Thyroid gland (tissue), 4 donors: ENCODE results near the gene RAPGEF4. TPM values are rescaled to one million over a fixed set of nuclear protein-coding genes. Genes with fewer than 3 reads are reported as not detected.

Experiments used
- DNase-seq, 2 donors: peaks; one replicate each; pipeline ENCODE4 v3.0.0-alpha.2; 2019
- H3K27ac ChIP-seq, 3 donors: fragments of 200-600 bp; sonication (generic); 1 replicate in 2 of 3; 2 replicates in 1 of 3; pipeline ENCODE4 v1.5.1; 2016 to 2019; ENCODE audit warnings: mild to moderate bottlenecking in 1 of 3, moderate library complexity in 1 of 3
- H3K27me3 ChIP-seq: fragments of 200-600 bp; sonication (generic); one replicate; pipeline ENCODE4 v1.5.1; 2019
- H3K36me3 ChIP-seq, 2 donors: fragments of 200-600 bp; sonication (generic); one replicate each; pipeline ENCODE4 v1.5.1; 2016 to 2019
- H3K4me1 ChIP-seq, 2 donors: fragments of 200-600 bp; sonication (generic); one replicate each; pipeline ENCODE4 v1.5.1; 2017 to 2019
- H3K4me3 ChIP-seq, 3 donors: fragments of 200-600 bp; sonication (generic); replicated peaks in 1 of 3; 1 replicate in 2 of 3; 2 replicates in 1 of 3; pipeline ENCODE4 v1.5.1; 2016; ENCODE audit warnings: mild to moderate bottlenecking in 1 of 3
- H3K9me3 ChIP-seq: fragments of 200-600 bp; sonication (generic); one replicate; pipeline ENCODE4 v1.5.1; 2017
- POLR2A ChIP-seq, 2 donors: fragments of 450-650 bp; IDR thresholded peaks; one replicate each; pipeline ENCODE4 v1.6.1; 2017; ENCODE audit warnings: antibody characterized with exemption in 2 of 2, mild to moderate bottlenecking in 2 of 2, moderate library complexity in 1 of 2
- WGBS, 2 donors: methylation state at CpG; one replicate each; pipeline ENCODE4 v1.1.5; 2017; 5-methylcytosine and 5-hydroxymethylcytosine counted together
- intact Hi-C: fragments of 100-400 bp; cut with DNase I; formaldehyde crosslinking; loops from one replicate; pipeline ENCODE4 v1.15.1; 2023
- total RNA-seq, 4 donors: library from RNA; depleted of rRNA; stranded (reverse); fragments of >200 nt; gene quantifications; one replicate each; pipeline ENCODE4 v1.2.3, GENCODE V29; 2016
- TF ChIP-seq, protein P1 (sequence below), 6 experiments: fragments of 200-600 bp in 3 of 6; fragments of 450-650 bp in 3 of 6; sonication (generic) in 3 of 6; IDR thresholded peaks; one replicate each; pipeline ENCODE4 v1.5.1; 2016 to 2019; ENCODE audit warnings: antibody characterized with exemption in 6 of 6, mild to moderate bottlenecking in 2 of 6, inconsistent platforms in 1 of 6, moderate library complexity in 1 of 6

The RAPGEF4 gene
- total RNA-seq, 4 donors from 2014 or later, result 7.9 to 19.6 (median 12.1) TPM

DNA sequence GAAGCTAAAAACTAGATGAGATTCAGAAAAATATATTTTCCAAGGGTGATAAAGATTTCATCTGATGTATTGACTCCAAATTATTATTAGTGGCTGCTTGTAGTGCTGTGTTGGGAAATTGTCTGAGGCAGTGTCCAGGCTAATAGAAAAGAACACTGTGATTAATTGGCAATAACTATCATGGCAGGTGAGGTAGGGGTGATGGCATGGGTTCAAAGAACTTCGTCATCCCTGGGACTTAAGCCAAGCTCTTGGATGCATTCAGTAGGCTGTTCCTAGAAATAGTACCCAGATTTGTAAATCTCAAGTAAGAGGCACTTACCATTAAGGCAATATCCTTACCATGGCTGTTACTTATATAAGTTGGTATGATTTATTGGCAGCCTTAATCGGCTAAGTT lies 13.2 kb upstream of the RAPGEF4 start:
- 62 to 74% methylated on average over 2 of the region's 2 CpGs for WGBS, 2 donors
- intact Hi-C loops, result no loop called here
- H3K4me3 ChIP-seq, result no peak overlapping the region

DNA sequence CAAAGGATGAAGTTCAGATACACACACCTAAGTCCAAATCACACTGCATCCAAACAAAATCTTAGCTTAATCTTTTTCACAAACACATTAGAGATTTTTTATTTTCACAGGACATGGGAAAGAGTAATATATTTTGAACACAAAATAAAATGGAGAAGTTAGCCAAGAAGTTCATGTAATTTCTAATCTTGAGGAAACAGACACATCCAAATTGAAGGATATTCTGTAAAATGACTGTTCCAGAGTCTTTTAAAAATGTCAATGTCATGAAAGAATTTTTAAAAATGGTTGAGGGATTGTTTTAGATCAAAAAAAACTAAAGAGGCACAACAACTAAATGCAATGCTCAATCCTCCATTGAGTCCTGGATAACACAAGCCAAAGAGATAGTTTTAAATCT lies 12.4 kb upstream of the RAPGEF4 start:
- no peaks in the 10 kb centered on the region for H3K4me1 ChIP-seq
- intact Hi-C loops, result no loop called here
- H3K9me3 ChIP-seq, result no peaks in the 10 kb centered on the region
- no peak for TF ChIP-seq POLR2A (IDR thresholded peaks at IDR 0.05)
- TF ChIP-seq, protein P1, sequence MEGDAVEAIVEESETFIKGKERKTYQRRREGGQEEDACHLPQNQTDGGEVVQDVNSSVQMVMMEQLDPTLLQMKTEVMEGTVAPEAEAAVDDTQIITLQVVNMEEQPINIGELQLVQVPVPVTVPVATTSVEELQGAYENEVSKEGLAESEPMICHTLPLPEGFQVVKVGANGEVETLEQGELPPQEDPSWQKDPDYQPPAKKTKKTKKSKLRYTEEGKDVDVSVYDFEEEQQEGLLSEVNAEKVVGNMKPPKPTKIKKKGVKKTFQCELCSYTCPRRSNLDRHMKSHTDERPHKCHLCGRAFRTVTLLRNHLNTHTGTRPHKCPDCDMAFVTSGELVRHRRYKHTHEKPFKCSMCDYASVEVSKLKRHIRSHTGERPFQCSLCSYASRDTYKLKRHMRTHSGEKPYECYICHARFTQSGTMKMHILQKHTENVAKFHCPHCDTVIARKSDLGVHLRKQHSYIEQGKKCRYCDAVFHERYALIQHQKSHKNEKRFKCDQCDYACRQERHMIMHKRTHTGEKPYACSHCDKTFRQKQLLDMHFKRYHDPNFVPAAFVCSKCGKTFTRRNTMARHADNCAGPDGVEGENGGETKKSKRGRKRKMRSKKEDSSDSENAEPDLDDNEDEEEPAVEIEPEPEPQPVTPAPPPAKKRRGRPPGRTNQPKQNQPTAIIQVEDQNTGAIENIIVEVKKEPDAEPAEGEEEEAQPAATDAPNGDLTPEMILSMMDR (IDR thresholded peaks at IDR 0.05), result no peak
- H3K27me3 ChIP-seq, result no peaks in the 10 kb centered on the region
- no peak for DNase-seq
- H3K27ac ChIP-seq, result no peak overlapping the region
- H3K4me3 ChIP-seq, result no peak overlapping the region
- H3K36me3 ChIP-seq, result no peaks in the 10 kb centered on the region

More for the DNA sequence above, 13.2 kb upstream of the RAPGEF4 start:
- Histone ChIP-seq H3K4me1 (no peaks in the 10 kb centered on the region), H3K9me3 (no peaks in the 10 kb centered on the region), H3K27me3 (no peaks in the 10 kb centered on the region), H3K27ac (no peak overlapping the region), H3K36me3 (no peaks in the 10 kb centered on the region)
- TF ChIP-seq, protein P1 (IDR thresholded peaks at IDR 0.05), result no peak
- no peak for TF ChIP-seq POLR2A (IDR thresholded peaks at IDR 0.05)
- no peak for DNase-seq

DNA sequence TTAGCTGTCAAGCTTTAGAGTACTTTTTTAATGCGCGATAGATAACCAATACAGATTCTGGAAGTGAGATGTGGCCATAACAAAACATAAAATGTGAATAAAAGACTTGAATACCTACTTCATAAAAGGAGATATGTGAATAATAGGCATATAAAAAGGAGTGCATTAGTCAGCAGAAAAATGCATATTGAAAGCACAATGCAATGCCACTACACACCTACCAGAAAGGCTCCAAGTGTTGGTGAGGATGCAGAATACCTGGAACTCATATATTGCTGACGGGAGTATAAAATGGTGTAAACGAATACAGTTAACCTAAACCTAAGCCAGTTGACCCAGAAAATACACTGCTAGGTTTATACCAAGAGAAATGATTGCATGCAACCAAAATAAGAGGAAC lies 10.9 kb upstream of the RAPGEF4 start:
- no peak overlapping the region for H3K4me3 ChIP-seq
- intact Hi-C loops, result no loop called here
- H3K36me3 ChIP-seq, result no peaks in the 10 kb centered on the region
- H3K27ac ChIP-seq, result no peak overlapping the region
- no peaks in the 10 kb centered on the region for H3K4me1 ChIP-seq
- H3K27me3 ChIP-seq, result no peaks in the 10 kb centered on the region
- 92 to 96% methylated on average over 4 of the region's 4 CpGs for WGBS, 2 donors
- DNase-seq, result no peak
- no peaks in the 10 kb centered on the region for H3K9me3 ChIP-seq
- TF ChIP-seq POLR2A (IDR thresholded peaks at IDR 0.05), result no peak
- TF ChIP-seq, protein P1 (IDR thresholded peaks at IDR 0.05), result no peak

DNA sequence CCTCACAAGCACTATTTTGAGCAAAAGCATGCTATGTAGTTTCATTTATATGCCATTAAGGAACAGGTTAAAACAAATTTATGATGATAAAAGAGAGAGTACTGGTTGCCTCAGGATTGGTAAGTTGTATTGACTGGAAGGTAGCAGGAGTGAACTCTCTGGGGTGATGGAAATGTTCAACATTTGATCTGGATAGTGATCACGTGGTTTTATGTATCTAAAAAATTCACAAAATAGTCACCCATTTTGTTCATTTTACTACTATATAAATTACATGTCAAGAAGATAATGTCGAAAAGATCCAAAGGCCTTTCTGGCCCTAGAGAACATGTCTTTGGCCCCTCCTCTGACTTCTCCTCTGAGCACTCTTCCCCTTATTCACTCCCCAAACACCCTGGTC lies 10.4 kb upstream of the RAPGEF4 start:
- Histone ChIP-seq H3K4me3 (no peak overlapping the region), H3K36me3 (no peaks in the 10 kb centered on the region), H3K4me1 (no peaks in the 10 kb centered on the region), H3K9me3 (no peaks in the 10 kb centered on the region), H3K27ac (no peak overlapping the region), H3K27me3 (no peaks in the 10 kb centered on the region)
- TF ChIP-seq, protein P1 (IDR thresholded peaks at IDR 0.05), result no peak
- intact Hi-C loops, result no loop called here
- WGBS, 2 donors, result 93 to 96% methylated on average over 2 of the region's 2 CpGs
- DNase-seq, result no peak

DNA sequence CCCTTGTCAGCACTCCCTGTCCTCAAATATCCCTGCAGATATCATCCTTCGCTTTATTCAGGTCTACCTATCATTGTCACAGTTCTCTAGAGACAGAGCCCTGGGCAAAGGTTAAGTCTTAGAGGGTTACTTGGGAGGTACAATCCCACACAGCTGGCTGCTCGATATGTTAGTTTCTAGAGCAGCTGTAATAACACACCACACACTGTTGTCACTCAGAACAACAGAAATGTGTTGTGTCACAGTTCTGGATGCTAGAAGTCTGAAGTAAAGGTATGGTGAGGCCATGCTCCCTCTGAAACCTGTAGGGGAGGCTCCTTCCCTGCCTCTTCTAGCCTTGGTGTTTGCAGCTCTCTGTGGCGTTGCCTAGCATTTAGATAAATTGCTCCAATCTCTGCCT lies 9.9 kb upstream of the RAPGEF4 start:
- WGBS, 2 donors, result 86 to 93% methylated on average over 3 of the region's 3 CpGs

More for the DNA sequence above, 9.9 kb upstream of the RAPGEF4 start:
- Histone ChIP-seq H3K36me3 (no peaks in the 10 kb centered on the region), H3K9me3 (no peaks in the 10 kb centered on the region), H3K4me1 (no peaks in the 10 kb centered on the region), H3K27me3 (no peaks in the 10 kb centered on the region), H3K27ac (no peak overlapping the region), H3K4me3 (no peak overlapping the region)
- DNase-seq, result no peak
- TF ChIP-seq POLR2A (IDR thresholded peaks at IDR 0.05), result no peak
- TF ChIP-seq, protein P1 (IDR thresholded peaks at IDR 0.05), result no peak
- intact Hi-C loops, result no loop called here
